OCI-LY1 (cell line): ENCODE measurements around the gene SH3RF1.
"Not testable (repeated sequence)": the region's sequence is repeated elsewhere in the genome, so short reads cannot be mapped to it uniquely, and the experiment has no call there.

ENCODE experiments used
- H2AFZ ChIP-seq: fragments of 200-600 bp; sonication (generic), shearing (Covaris generic); 2 replicates; pipeline ENCODE4 v1.6.0; 2014; ENCODE audit warnings: antibody characterized with exemption, mild to moderate bottlenecking, low read length
- H3F3A ChIP-seq: fragments of 200-600 bp; sonication (generic), shearing (Covaris generic); 2 replicates; pipeline ENCODE4 v1.6.0; 2014; ENCODE audit warnings: mild to moderate bottlenecking, antibody characterized with exemption, low read length, moderate library complexity; ENCODE audit not compliant: insufficient read depth
- H3K27ac ChIP-seq: fragments of 200-600 bp; sonication (generic); 2 replicates; pipeline ENCODE4 v1.5.1; 2014; ENCODE audit warnings: low read length, mixed run types, mild to moderate bottlenecking, low read depth; ENCODE audit not compliant: poor library complexity, severe bottlenecking
- H3K27me3 ChIP-seq: fragments of 200-600 bp; sonication (generic); 2 replicates; pipeline ENCODE4 v1.6.0; 2014; ENCODE audit warnings: antibody characterized with exemption, mild to moderate bottlenecking, low read length, moderate library complexity; ENCODE audit not compliant: insufficient read depth
- H3K36me3 ChIP-seq: fragments of 200-600 bp; sonication (generic); 2 replicates; pipeline ENCODE4 v1.6.1; 2014; ENCODE audit warnings: mild to moderate bottlenecking, antibody characterized with exemption, low read length, moderate library complexity, mixed read lengths; ENCODE audit not compliant: insufficient read depth
- H3K4me1 ChIP-seq: fragments of 200-600 bp; sonication (generic); 2 replicates; pipeline ENCODE4 v1.5.1; 2014; ENCODE audit warnings: mild to moderate bottlenecking, low read length, moderate library complexity; ENCODE audit not compliant: insufficient read depth, severe bottlenecking
- H3K4me2 ChIP-seq: fragments of 200-600 bp; sonication (generic), shearing (Covaris generic); 2 replicates; pipeline ENCODE4 v1.6.1; 2014; ENCODE audit warnings: low read length
- H3K4me3 ChIP-seq: fragments of 200-600 bp; sonication (generic); 2 replicates; pipeline ENCODE4 v1.5.1; 2014; ENCODE audit warnings: low read length, low read depth, mild to moderate bottlenecking, mixed read lengths; ENCODE audit not compliant: poor library complexity, severe bottlenecking
- H3K79me2 ChIP-seq: fragments of 200-600 bp; shearing (Covaris generic); 2 replicates; pipeline ENCODE4 v1.6.1; 2016; ENCODE audit warnings: mixed run types, low read length, mixed read lengths; ENCODE audit not compliant: insufficient read depth
- H3K9ac ChIP-seq: fragments of 200-600 bp; sonication (generic), shearing (Covaris generic); 2 replicates; pipeline ENCODE4 v1.6.1; 2014; ENCODE audit warnings: mild to moderate bottlenecking, low read length, mixed read lengths
- H3K9me2 ChIP-seq: fragments of 200-600 bp; sonication (generic), shearing (Covaris generic); 2 replicates; pipeline ENCODE4 v1.6.1; 2014; ENCODE audit warnings: low read depth, mild to moderate bottlenecking, low read length, mixed read lengths
- H3K9me3 ChIP-seq: fragments of 200-600 bp; shearing (Covaris generic); 2 replicates; pipeline ENCODE4 v1.6.1; 2014; ENCODE audit warnings: low read length, mixed read lengths
- H4K20me1 ChIP-seq: fragments of 200-600 bp; sonication (generic), shearing (Covaris generic); 2 replicates; pipeline ENCODE4 v1.6.0; 2016; ENCODE audit warnings: mild to moderate bottlenecking, low read length; ENCODE audit not compliant: insufficient read depth
- EZH2 ChIP-seq: fragments of 200-600 bp; sonication (generic), shearing (Covaris generic); IDR thresholded peaks from 2 replicates; pipeline ENCODE4 v1.8.0; 2017; ENCODE audit warnings: borderline replicate concordance, mixed run types, mild to moderate bottlenecking, antibody characterized with exemption, low read length, moderate library complexity, mixed read lengths
- TF ChIP-seq, protein P1 (sequence below): fragments of 200-600 bp; sonication (generic), shearing (Covaris generic); IDR thresholded peaks from 2 replicates; pipeline ENCODE4 v1.5.1; 2017; ENCODE audit warnings: mild to moderate bottlenecking, antibody characterized with exemption, low read length, moderate library complexity, mixed read lengths

Gene SH3RF1

GRCh38 chr4:169183581-169183980 lies 87.2 kb downstream of the SH3RF1 start:
- H3K4me2 ChIP-seq: no peak overlapping the region
- no peaks in the 10 kb centered on the region for H3K9me2 ChIP-seq
- no peak for TF ChIP-seq EZH2
- TF ChIP-seq, protein P1, sequence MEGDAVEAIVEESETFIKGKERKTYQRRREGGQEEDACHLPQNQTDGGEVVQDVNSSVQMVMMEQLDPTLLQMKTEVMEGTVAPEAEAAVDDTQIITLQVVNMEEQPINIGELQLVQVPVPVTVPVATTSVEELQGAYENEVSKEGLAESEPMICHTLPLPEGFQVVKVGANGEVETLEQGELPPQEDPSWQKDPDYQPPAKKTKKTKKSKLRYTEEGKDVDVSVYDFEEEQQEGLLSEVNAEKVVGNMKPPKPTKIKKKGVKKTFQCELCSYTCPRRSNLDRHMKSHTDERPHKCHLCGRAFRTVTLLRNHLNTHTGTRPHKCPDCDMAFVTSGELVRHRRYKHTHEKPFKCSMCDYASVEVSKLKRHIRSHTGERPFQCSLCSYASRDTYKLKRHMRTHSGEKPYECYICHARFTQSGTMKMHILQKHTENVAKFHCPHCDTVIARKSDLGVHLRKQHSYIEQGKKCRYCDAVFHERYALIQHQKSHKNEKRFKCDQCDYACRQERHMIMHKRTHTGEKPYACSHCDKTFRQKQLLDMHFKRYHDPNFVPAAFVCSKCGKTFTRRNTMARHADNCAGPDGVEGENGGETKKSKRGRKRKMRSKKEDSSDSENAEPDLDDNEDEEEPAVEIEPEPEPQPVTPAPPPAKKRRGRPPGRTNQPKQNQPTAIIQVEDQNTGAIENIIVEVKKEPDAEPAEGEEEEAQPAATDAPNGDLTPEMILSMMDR: no peak
- no peak overlapping the region for H2AFZ ChIP-seq
- no peak overlapping the region for H3K9ac ChIP-seq
- no peaks in the 10 kb centered on the region for H3K4me1 ChIP-seq
- H3K4me3 ChIP-seq: no peak overlapping the region
- no peaks in the 10 kb centered on the region for H4K20me1 ChIP-seq
- H3K27ac ChIP-seq: no peak overlapping the region
- H3K79me2 ChIP-seq: no peaks in the 10 kb centered on the region
- H3K9me3 ChIP-seq: no peaks in the 10 kb centered on the region
- H3F3A ChIP-seq: no peaks in the 10 kb centered on the region
- no peaks in the 10 kb centered on the region for H3K27me3 ChIP-seq
- H3K36me3 ChIP-seq: no peaks in the 10 kb centered on the region

DNA sequence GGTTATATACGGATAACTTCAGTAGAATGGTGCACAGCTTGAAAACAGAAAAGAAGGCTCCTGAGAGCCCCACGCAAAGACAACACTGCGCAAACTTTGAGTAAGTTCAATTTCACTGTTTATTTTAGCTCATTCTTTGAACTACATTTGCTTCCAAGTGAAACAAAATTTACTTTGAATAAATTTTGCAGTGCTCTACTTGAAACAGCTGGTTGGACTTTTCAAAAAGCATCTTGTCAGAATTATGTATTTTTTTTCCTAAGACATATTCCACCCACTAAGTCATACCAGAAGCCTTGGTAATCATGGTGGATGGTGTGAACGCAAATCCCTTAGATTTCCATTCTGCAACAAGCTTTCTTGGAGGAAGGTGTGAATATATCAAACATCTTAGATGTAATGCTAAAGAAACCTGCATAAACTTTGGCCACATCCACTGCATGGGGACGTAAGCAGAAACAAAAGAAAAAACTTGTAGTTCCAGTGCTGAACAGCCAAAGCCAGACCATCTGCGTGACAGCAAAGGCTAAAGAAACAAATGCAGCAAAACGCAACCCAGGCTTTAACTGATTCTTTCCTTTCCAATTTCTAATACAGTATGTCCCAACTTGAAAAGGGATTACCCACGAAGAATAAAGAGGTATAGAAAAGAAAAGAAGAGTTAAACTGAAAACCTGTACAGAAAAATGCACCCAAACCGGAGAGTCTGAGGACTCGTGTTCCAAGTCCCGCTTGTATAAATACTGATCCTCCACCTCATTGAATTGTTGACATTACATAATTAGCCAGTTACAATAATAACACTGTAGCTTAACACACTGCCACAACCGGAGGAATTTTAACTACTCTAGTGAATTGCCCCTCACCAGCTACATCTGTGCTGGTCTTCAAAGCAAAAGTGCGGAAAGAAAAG lies 90.9 kb downstream of the SH3RF1 start:
- H3K79me2 ChIP-seq: no peaks in the 10 kb centered on the region

GRCh38 chr4:169178092-169178491 lies 92.7 kb downstream of the SH3RF1 start:
- H4K20me1 ChIP-seq, H3K27ac ChIP-seq, H3K36me3 ChIP-seq, H3K9ac ChIP-seq, H3K79me2 ChIP-seq, H3K4me1 ChIP-seq, H3K9me2 ChIP-seq, H3K4me2 ChIP-seq, H3K4me3 ChIP-seq, H3F3A ChIP-seq, H2AFZ ChIP-seq, H3K27me3 ChIP-seq, H3K9me3 ChIP-seq: not testable (repeated sequence)

More for the DNA sequence above, 90.9 kb downstream of the SH3RF1 start:
- no peak for TF ChIP-seq EZH2
- TF ChIP-seq, protein P1: no peak
- no peak overlapping the region for H3K9ac ChIP-seq
- H3K27ac ChIP-seq: no peak overlapping the region
- H4K20me1 ChIP-seq: no peaks in the 10 kb centered on the region
- no peaks in the 10 kb centered on the region for H3K27me3 ChIP-seq
- no peak overlapping the region for H2AFZ ChIP-seq
- no peaks in the 10 kb centered on the region for H3F3A ChIP-seq
- no peaks in the 10 kb centered on the region for H3K9me3 ChIP-seq
- no peaks in the 10 kb centered on the region for H3K36me3 ChIP-seq
- no peaks in the 10 kb centered on the region for H3K4me1 ChIP-seq
- no peak overlapping the region for H3K4me2 ChIP-seq
- no peaks in the 10 kb centered on the region for H3K9me2 ChIP-seq
- H3K4me3 ChIP-seq: no peak overlapping the region

GRCh38 chr4:169175476-169175875 lies 95.3 kb downstream of the SH3RF1 start:
- Histone ChIP-seq H3K27me3 (no peaks in the 10 kb centered on the region), H3K4me3 (no peak overlapping the region), H3K27ac (no peak overlapping the region), H3K36me3 (no peaks in the 10 kb centered on the region), H3K79me2 (no peaks in the 10 kb centered on the region), H3K4me1 (no peaks in the 10 kb centered on the region), H3K9me3 (no peaks in the 10 kb centered on the region), H2AFZ (no peak overlapping the region), H4K20me1 (no peaks in the 10 kb centered on the region), H3K4me2 (no peak overlapping the region), H3K9ac (no peak overlapping the region), H3K9me2 (no peaks in the 10 kb centered on the region), H3F3A (no peaks in the 10 kb centered on the region)
- no peak for TF ChIP-seq EZH2
- TF ChIP-seq, protein P1: no peak
